ENCODE data around the gene ALDH3B2. TPM values are rescaled to one million over a fixed set of nuclear protein-coding genes. Genes with fewer than 3 reads are reported as not detected.
"Not testable (repeated sequence)": the region's sequence is repeated elsewhere in the genome, so short reads cannot be mapped to it uniquely, and the experiment has no call there.

Gene ALDH3B2
- total RNA-seq, 2 experiments from 2014 or later, result not detected

- H3K4me1 Mint-ChIP-seq; H3K36me3 Mint-ChIP-seq (ENCODE audit: low read depth); ATAC-seq; POLR2A ChIA-PET; H3K27me3 Mint-ChIP-seq; H3K9me3 Mint-ChIP-seq (ENCODE audit: low read depth); intact Hi-C loops (cut with DNase I, micrococcal nuclease); H3K4me3 Mint-ChIP-seq; H3K27ac Mint-ChIP-seq; DNase-seq: not testable (repeated sequence)
- CTCF ChIA-PET, result interaction anchor here (0.8 kb wide), 1 partner anchor 103 kb away, joined by 3 read pairs; no protein-coding TSS in a partner anchor
Measured at GRCh38 chr11:67682126-67683034, 8.0 kb upstream of the ALDH3B2 start.

- CTCF ChIA-PET, result interaction anchor here (0.8 kb wide), 1 partner anchor 101 kb away, joined by 3 read pairs; no protein-coding TSS in a partner anchor
- peaks cover 3% of the 10 kb centered on the region for H3K27me3 Mint-ChIP-seq
- intact Hi-C loops (cut with DNase I, micrococcal nuclease), result no loop called here
Measured at GRCh38 chr11:67680696-67681470, 6.5 kb upstream of the ALDH3B2 start.

GRCh38 chr11:67675058-67675747, 780 bp upstream of the ALDH3B2 start:
- intact Hi-C loops (cut with DNase I, micrococcal nuclease), result no loop called here
- Mint-ChIP-seq H3K4me3 (no peak overlapping the region), H3K36me3 (ENCODE audit: low read depth) (no peaks in the 10 kb centered on the region), H3K27ac (no peak overlapping the region), H3K27me3 (no peaks in the 10 kb centered on the region), H3K4me1 (no peaks in the 10 kb centered on the region), H3K9me3 (ENCODE audit: low read depth) (no peaks in the 10 kb centered on the region)
- ChIA-PET POLR2A (no interaction called here), CTCF (interaction anchor here (0.6 kb wide), 1 partner anchor 9 kb away, joined by 3 read pairs; no protein-coding TSS in a partner anchor)
- DNase-seq, result no peak
- ATAC-seq, result no peak

More at GRCh38 chr11:67680696-67681470, 6.5 kb upstream of the ALDH3B2 start:
- ATAC-seq, result no peak
- Mint-ChIP-seq H3K4me1 (no peaks in the 10 kb centered on the region), H3K4me3 (no peak overlapping the region), H3K9me3 (ENCODE audit: low read depth) (no peaks in the 10 kb centered on the region), H3K27ac (no peak overlapping the region), H3K36me3 (ENCODE audit: low read depth) (no peaks in the 10 kb centered on the region)
- POLR2A ChIA-PET, result no interaction called here
- DNase-seq, result no peak

DNA sequence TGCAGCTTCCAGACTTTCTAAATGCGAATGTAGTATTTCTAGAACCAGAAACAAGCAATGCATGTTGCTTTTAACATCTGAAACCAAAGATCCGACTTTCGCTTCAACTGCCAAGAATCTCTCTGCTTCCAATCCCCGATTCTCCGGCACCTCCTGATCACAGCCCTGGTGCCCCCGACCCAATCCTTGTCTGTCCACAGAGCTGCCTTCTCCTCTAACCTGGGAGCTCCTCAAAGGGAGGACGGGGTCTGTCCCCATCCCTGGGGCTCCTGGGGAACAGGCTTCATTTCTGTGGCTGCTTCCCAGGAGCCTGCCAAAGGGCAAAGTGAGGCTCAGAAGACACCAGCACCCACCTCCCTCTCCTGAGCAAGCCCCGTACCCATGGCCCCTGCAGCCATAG, 521 bp downstream of the ALDH3B2 start:
- no peaks in the 10 kb centered on the region for H3K27me3 Mint-ChIP-seq
- POLR2A ChIA-PET, result no interaction called here

DNA sequence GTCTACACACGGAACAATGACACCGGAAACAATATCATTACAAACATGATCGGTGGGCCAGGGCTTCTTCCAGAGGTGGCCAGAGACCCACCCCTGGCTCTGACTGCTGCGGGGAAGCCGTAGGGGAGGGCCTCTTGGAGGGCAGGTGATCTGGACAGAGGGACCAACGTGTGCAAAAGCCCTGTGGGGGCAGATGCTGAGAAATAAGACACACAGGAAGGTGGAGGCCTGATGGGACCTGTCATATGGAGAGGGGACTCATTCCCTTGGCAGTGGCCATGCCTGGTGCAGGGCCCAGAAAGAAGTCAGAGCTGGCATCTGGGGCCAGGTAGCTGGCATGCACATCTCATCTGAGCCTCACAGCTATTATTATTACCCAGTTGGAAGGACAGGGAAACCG, 1.1 kb downstream of the ALDH3B2 start:
- Mint-ChIP-seq H3K4me3 (no peak overlapping the region), H3K27me3 (no peaks in the 10 kb centered on the region), H3K27ac (no peak overlapping the region), H3K9me3 (ENCODE audit: low read depth) (no peaks in the 10 kb centered on the region), H3K36me3 (ENCODE audit: low read depth) (no peaks in the 10 kb centered on the region), H3K4me1 (no peaks in the 10 kb centered on the region)
- intact Hi-C loops (cut with DNase I, micrococcal nuclease), result no loop called here
- ATAC-seq (no peak), DNase-seq (no peak)
- CTCF ChIA-PET, result interaction anchor here (1.0 kb wide), 1 partner anchor 307 kb away, joined by 3 read pairs; no protein-coding TSS in a partner anchor
- POLR2A ChIA-PET, result no interaction called here

More for the DNA sequence above, 521 bp downstream of the ALDH3B2 start:
- Mint-ChIP-seq H3K4me3 (no peak overlapping the region), H3K4me1 (no peaks in the 10 kb centered on the region), H3K36me3 (ENCODE audit: low read depth) (no peaks in the 10 kb centered on the region), H3K9me3 (ENCODE audit: low read depth) (no peaks in the 10 kb centered on the region), H3K27ac (no peak overlapping the region)
- CTCF ChIA-PET, result no interaction called here
- ATAC-seq (no peak), DNase-seq (no peak)
- intact Hi-C loops (cut with DNase I, micrococcal nuclease), result no loop called here

DNA sequence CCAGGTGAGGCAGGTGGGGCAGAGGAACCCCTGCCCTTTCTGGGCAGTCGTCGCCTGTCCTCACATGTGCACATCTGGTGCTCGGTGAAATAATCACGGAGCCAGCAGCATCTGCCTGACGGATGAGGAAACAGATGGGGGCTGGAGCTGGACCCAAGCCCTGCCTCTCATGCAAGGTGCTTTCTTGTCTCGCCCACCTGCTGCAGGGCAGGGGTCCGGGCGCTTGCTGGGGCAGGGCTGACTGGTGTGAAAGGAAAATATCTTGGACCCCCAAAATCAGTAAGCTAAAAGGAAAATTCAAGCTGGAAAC, 3.3 kb downstream of the ALDH3B2 start:
- intact Hi-C loops (cut with DNase I, micrococcal nuclease), result no loop called here
- H3K36me3 Mint-ChIP-seq (ENCODE audit: low read depth), result no peaks in the 10 kb centered on the region
- H3K9me3 Mint-ChIP-seq (ENCODE audit: low read depth), result no peaks in the 10 kb centered on the region
- H3K27ac Mint-ChIP-seq, result no peak overlapping the region
- no peak for DNase-seq
- H3K4me1 Mint-ChIP-seq, result no peaks in the 10 kb centered on the region
- ChIA-PET POLR2A (no interaction called here), CTCF (no interaction called here)
- no peaks in the 10 kb centered on the region for H3K27me3 Mint-ChIP-seq
- no peak overlapping the region for H3K4me3 Mint-ChIP-seq
- no peak for ATAC-seq

GRCh38 chr11:67670316-67671210, 3.9 kb downstream of the ALDH3B2 start:
- no peaks in the 10 kb centered on the region for H3K27me3 Mint-ChIP-seq
- ChIA-PET POLR2A (no interaction called here), CTCF (no interaction called here)
- no peak overlapping the region for H3K27ac Mint-ChIP-seq
- H3K36me3 Mint-ChIP-seq (ENCODE audit: low read depth), result no peaks in the 10 kb centered on the region
- H3K4me3 Mint-ChIP-seq, result no peak overlapping the region
- intact Hi-C loops (cut with DNase I, micrococcal nuclease), result no loop called here
- ATAC-seq (no peak), DNase-seq (no peak)
- no peaks in the 10 kb centered on the region for H3K9me3 Mint-ChIP-seq (ENCODE audit: low read depth)
- no peaks in the 10 kb centered on the region for H3K4me1 Mint-ChIP-seq

GRCh38 chr11:67668192-67668551, 6.3 kb downstream of the ALDH3B2 start:
- H3K36me3 Mint-ChIP-seq (ENCODE audit: low read depth), result no peaks in the 10 kb centered on the region
- no peaks in the 10 kb centered on the region for H3K4me1 Mint-ChIP-seq
- ATAC-seq (no peak), DNase-seq (no peak)
- intact Hi-C loops (cut with DNase I, micrococcal nuclease), result no loop called here
- POLR2A ChIA-PET, result no interaction called here
- H3K27ac Mint-ChIP-seq, result no peak overlapping the region
- no peaks in the 10 kb centered on the region for H3K9me3 Mint-ChIP-seq (ENCODE audit: low read depth)
- H3K4me3 Mint-ChIP-seq, result no peak overlapping the region
- no peaks in the 10 kb centered on the region for H3K27me3 Mint-ChIP-seq
- CTCF ChIA-PET, result interaction anchor here (0.6 kb wide), 1 partner anchor 288 kb away, joined by 3 read pairs; no protein-coding TSS in a partner anchor

DNA sequence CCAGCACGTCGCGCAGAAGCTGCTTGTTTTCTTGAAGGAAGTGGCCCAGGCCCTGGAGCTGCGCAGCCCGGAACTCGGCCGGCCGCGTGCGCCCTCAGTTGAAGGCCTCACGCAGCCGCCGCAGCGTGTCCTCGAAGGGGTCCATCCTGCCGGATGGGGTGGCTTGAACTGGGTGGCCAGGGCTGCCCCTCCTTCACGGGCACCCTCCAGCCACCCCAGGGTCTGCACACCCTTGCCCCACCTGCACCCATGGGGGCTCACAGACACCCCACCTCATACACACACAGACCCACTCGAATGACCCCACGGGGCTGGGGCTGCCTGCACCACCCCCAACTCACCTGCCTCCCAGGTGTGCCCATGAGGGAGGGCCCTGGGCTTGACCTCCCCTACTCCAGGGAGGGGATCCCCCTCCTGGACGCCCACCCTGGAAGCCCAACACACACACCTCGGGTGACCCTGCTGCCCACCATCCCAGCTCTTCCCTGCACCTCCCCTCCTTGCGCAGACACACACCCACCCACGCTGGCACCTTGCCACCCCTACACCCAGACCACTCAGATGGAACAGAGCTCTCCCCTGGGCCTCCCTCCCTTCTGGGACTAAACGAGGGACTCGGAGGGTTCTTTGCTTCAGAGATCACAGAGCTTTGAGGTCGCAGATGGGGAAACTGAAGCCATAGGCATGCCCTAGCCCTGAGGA, 6.8 kb downstream of the ALDH3B2 start:
- H3K4me3 Mint-ChIP-seq, result no peak overlapping the region
- no peaks in the 10 kb centered on the region for H3K9me3 Mint-ChIP-seq (ENCODE audit: low read depth)
- H3K27ac Mint-ChIP-seq, result no peak overlapping the region
- ChIA-PET POLR2A (no interaction called here), CTCF (interaction anchor here (0.6 kb wide), 2 partner anchors 11 to 287 kb away, joined by 3 read pairs; no protein-coding TSS in a partner anchor)
- DNase-seq (no peak), ATAC-seq (no peak)
- H3K4me1 Mint-ChIP-seq, result no peaks in the 10 kb centered on the region
- no peaks in the 10 kb centered on the region for H3K27me3 Mint-ChIP-seq
- intact Hi-C loops (cut with DNase I, micrococcal nuclease), result no loop called here
- no peaks in the 10 kb centered on the region for H3K36me3 Mint-ChIP-seq (ENCODE audit: low read depth)

DNA sequence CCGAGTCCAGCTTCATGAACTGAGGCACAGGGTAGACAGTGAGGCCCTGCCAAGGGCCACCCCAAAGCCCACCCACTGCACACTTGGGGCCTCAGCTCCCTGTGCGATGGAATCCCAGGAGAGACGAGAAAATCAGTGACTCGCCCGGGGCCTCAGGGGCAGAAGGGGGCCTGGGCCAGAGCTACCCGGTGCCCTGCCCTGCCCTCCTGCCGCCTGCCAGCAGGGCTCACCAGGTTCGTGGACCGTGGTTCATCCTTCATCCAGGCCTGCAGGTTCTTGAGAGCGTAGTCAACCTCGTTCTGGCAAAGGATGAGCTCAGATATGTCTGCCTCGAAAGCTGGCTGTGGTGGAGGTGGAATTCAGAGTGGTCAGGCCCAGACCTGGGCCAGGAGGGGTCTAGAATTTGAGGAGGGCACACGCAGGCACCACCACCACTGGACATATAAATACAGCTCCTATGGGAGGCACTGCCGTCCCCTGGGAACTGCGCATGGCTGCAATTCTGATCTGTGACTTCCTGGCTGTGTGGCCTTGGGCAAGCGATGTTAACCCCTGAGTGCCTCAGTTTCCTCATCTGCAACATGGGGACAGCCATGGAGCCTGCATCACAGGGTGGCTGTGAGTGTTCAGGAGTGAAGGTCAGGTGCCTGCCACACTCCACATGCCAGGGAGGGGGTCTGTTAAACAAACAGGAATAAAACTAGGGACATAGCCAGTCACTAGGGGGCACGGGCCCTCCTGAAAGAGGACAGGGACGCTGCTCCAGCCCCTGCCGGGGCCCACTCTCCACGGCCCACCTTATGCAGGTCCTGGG, 7.5 kb downstream of the ALDH3B2 start:
- Mint-ChIP-seq H3K36me3 (ENCODE audit: low read depth) (no peaks in the 10 kb centered on the region), H3K4me1 (no peaks in the 10 kb centered on the region), H3K27ac (no peak overlapping the region), H3K9me3 (ENCODE audit: low read depth) (no peaks in the 10 kb centered on the region), H3K4me3 (no peak overlapping the region), H3K27me3 (no peaks in the 10 kb centered on the region)
- no peak for DNase-seq
- intact Hi-C loops (cut with DNase I, micrococcal nuclease), result no loop called here
- ChIA-PET CTCF (interaction anchor here (0.6 kb wide), 2 partner anchors 12 to 20 kb away, joined by 3 read pairs; no protein-coding TSS in a partner anchor), POLR2A (no interaction called here)
- ATAC-seq, result no peak
